Keratinocyte (primary cell): ENCODE measurements around the gene PKD1.
"Not testable (repeated sequence)": the region's sequence is repeated elsewhere in the genome, so short reads cannot be mapped to it uniquely, and the experiment has no call there.

Source experiments
- CTCF ChIP-seq, 3 experiments: IDR thresholded peaks in 1 of 3; conservative IDR thresholded peaks in 1 of 3; optimal IDR thresholded peaks in 1 of 3; 2 replicates in 2 of 3; 3 replicates in 1 of 3; pipeline versions ENCODE3 to v1.5.1; 2011; ENCODE audit warnings: low read length in 3 of 3, mild to moderate bottlenecking in 3 of 3, moderate library complexity in 2 of 3, control low read depth in 1 of 3, inconsistent platforms in 1 of 3; ENCODE audit not compliant: insufficient read depth in 2 of 3; ENCODE audit errors: extremely low read depth in 1 of 3
- EZH2 ChIP-seq: IDR thresholded peaks from one replicate; pipeline ENCODE4 v1.6.1; 2012; ENCODE audit warnings: inconsistent platforms, mild to moderate bottlenecking, low read length, moderate library complexity

GRCh38 chr16:2126161-2126743 lies 9.4 kb downstream of the PKD1 start:
- not testable (repeated sequence) for TF ChIP-seq CTCF (optimal IDR thresholded peaks at IDR 0.05 in 1 of 3, IDR thresholded peaks at IDR 0.05 in 1 of 3, conservative IDR thresholded peaks at IDR 0.05 in 1 of 3; ENCODE audit: extremely low read depth in 1 of 3, insufficient read depth in 2 of 3, low read length in 3 of 3); EZH2
